Adrenal gland (tissue), 5 donors: ENCODE measurements around the gene PLD3.

Experiments used
- POLR2A ChIP-seq, 2 donors: fragments of 450-650 bp; IDR thresholded peaks; one replicate each; pipeline ENCODE4 v1.6.1; 2017; ENCODE audit warnings: antibody characterized with exemption in 2 of 2, mild to moderate bottlenecking in 2 of 2, moderate library complexity in 1 of 2
- TF ChIP-seq, protein P1 (sequence below), 6 experiments: fragments of 450-650 bp in 4 of 6; fragments of 200-600 bp in 2 of 6; sonication (generic) in 1 of 6; IDR thresholded peaks; 1 replicate in 5 of 6; 2 replicates in 1 of 6; pipeline versions ENCODE4 v1.5.1 to v1.8.0; 2016 to 2021; ENCODE audit warnings: antibody characterized with exemption in 6 of 6, mild to moderate bottlenecking in 2 of 6, moderate library complexity in 1 of 6
- donor health status: DM: no; HTN: no; CAD: no.

DNA sequence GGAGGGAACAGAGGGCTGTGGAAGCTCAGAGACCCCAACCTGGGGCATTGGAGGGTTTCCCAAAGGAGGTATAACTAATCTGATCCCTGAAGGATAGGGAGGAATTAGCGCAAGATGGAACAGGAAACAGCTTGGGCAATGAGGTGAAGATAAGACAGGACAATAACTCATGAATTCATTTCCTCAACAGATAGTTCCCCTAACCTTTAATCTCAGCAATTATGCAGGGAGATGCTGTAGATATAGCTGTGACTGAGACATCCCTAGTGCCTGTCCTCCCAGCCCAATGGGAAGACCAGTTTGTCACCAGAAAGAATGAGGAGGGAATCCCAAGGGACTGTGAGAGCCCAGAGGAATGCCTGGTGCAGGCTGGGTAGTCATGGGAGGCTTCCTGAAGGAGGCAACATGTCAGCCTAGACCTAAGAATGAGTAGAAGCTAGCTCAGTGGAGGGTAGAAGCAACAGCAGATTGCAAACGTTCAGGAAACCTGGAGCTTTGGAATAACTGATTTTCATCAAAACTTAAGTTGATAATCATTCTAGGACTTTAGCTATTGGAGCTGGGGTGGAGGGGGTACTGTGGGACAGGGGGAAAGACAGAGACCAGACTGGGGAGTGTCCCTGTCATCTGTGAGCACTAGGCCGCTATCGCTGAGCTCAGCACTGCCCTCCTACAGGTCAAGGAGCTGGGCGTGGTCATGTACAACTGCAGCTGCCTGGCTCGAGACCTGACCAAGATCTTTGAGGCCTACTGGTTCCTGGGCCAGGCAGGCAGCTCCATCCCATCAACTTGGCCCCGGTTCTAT is 22.7 kb downstream of the PLD3 start:
- TF ChIP-seq, protein P1, sequence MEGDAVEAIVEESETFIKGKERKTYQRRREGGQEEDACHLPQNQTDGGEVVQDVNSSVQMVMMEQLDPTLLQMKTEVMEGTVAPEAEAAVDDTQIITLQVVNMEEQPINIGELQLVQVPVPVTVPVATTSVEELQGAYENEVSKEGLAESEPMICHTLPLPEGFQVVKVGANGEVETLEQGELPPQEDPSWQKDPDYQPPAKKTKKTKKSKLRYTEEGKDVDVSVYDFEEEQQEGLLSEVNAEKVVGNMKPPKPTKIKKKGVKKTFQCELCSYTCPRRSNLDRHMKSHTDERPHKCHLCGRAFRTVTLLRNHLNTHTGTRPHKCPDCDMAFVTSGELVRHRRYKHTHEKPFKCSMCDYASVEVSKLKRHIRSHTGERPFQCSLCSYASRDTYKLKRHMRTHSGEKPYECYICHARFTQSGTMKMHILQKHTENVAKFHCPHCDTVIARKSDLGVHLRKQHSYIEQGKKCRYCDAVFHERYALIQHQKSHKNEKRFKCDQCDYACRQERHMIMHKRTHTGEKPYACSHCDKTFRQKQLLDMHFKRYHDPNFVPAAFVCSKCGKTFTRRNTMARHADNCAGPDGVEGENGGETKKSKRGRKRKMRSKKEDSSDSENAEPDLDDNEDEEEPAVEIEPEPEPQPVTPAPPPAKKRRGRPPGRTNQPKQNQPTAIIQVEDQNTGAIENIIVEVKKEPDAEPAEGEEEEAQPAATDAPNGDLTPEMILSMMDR (IDR thresholded peaks at IDR 0.05): no peak
- TF ChIP-seq POLR2A (IDR thresholded peaks at IDR 0.05): no peak
